ENCODE data around the gene CCR1.
"Not testable (repeated sequence)": the region's sequence is repeated elsewhere in the genome, so short reads cannot be mapped to it uniquely, and the experiment has no call there.

Gene CCR1

GRCh38 chr3:46214751-46215352 is 6.7 kb upstream of the CCR1 start:
- peak; percentile 56 for DNase-seq (ENCODE audit: low read depth)

GRCh38 chr3:46213201-46213600 is 5.1 kb upstream of the CCR1 start:
- DNase-seq (ENCODE audit: low read depth) = peak; percentile 27
- no peak overlapping the region for H3K4me3 ChIP-seq (ENCODE audit: low read depth, low read length)
- no peak for TF ChIP-seq CTCF (IDR thresholded peaks at IDR 0.05; ENCODE audit: insufficient read depth, low read depth, low read length, missing control alignments)

More at GRCh38 chr3:46214751-46215352, 6.7 kb upstream of the CCR1 start:
- TF ChIP-seq CTCF (IDR thresholded peaks at IDR 0.05; ENCODE audit: insufficient read depth, low read depth, low read length, missing control alignments) = peak; percentile 61
- no peak overlapping the region for H3K4me3 ChIP-seq (ENCODE audit: low read depth, low read length)

GRCh38 chr3:46212101-46212500 is 4.0 kb upstream of the CCR1 start:
- TF ChIP-seq CTCF (IDR thresholded peaks at IDR 0.05; ENCODE audit: insufficient read depth, low read depth, low read length, missing control alignments) = no peak
- H3K4me3 ChIP-seq (ENCODE audit: low read depth, low read length) = no peak overlapping the region
- no peak for DNase-seq (ENCODE audit: low read depth)

- DNase-seq (ENCODE audit: low read depth) = no peak
- no peak for TF ChIP-seq CTCF (IDR thresholded peaks at IDR 0.05; ENCODE audit: insufficient read depth, low read depth, low read length, missing control alignments)
- H3K4me3 ChIP-seq (ENCODE audit: low read depth, low read length) = no peak overlapping the region
Observed at GRCh38 chr3:46209746-46210470, 1.8 kb upstream of the CCR1 start.

GRCh38 chr3:46209053-46209452 is 940 bp upstream of the CCR1 start:
- H3K4me3 ChIP-seq (ENCODE audit: low read depth, low read length) = no peak overlapping the region
- no peak for DNase-seq (ENCODE audit: low read depth)
- TF ChIP-seq CTCF (IDR thresholded peaks at IDR 0.05; ENCODE audit: insufficient read depth, low read depth, low read length, missing control alignments) = no peak

GRCh38 chr3:46207514-46207913 is 599 bp downstream of the CCR1 start:
- not testable (repeated sequence) for H3K4me3 ChIP-seq (ENCODE audit: low read depth, low read length); DNase-seq (ENCODE audit: low read depth)

- H3K4me3 ChIP-seq (ENCODE audit: low read depth, low read length) = no peak overlapping the region
- DNase-seq (ENCODE audit: low read depth) = no peak
- no peak for TF ChIP-seq CTCF (IDR thresholded peaks at IDR 0.05; ENCODE audit: insufficient read depth, low read depth, low read length, missing control alignments)
Observed at GRCh38 chr3:46206282-46207015, 1.7 kb downstream of the CCR1 start.

Measured in GM12865 (cell line).